ENCODE measurements around the gene ATP11A.

GRCh38 chr13:112771139-112771876, 81.5 kb downstream of the ATP11A start:
- no peak for TF ChIP-seq EZH2 (IDR thresholded peaks at IDR 0.05; ENCODE audit: borderline replicate concordance, low read depth, low read length, severe bottlenecking)
- no peak for TF ChIP-seq CTCF (IDR thresholded peaks at IDR 0.05; ENCODE audit: extremely low read depth in 1 of 2, insufficient read depth in 1 of 2, low read depth in 1 of 2, low read length in 2 of 2)
- no peak for TF ChIP-seq JUN (IDR thresholded peaks at IDR 0.05; ENCODE audit: borderline replicate concordance, insufficient read depth, insufficient read length, low read depth)
- no peak for TF ChIP-seq POLR2AphosphoS5 (IDR thresholded peaks at IDR 0.05; ENCODE audit: insufficient read depth, low read depth, low read length)
- no peak for TF ChIP-seq MAX (IDR thresholded peaks at IDR 0.05; ENCODE audit: insufficient read depth, insufficient read length)
- no peak for TF ChIP-seq POLR2A (IDR thresholded peaks at IDR 0.05; ENCODE audit: low read depth, low read length)
- TF ChIP-seq MYC (IDR thresholded peaks at IDR 0.05; ENCODE audit: low read depth, low read length): no peak
- no peak for TF ChIP-seq FOS (IDR thresholded peaks at IDR 0.05; ENCODE audit: borderline replicate concordance, insufficient read depth, low read length)

All from endothelial cell of umbilical vein (primary cell).